KOPT-K1 (cell line): ENCODE data around the gene MT4.

Experiments
- H3K27ac ChIP-seq: fragments of 200-600 bp; sonication (generic); 2 replicates; pipeline ENCODE4 v1.5.1; 2016; ENCODE audit warnings: antibody characterized with exemption, mild to moderate bottlenecking, low read depth, low read length; ENCODE audit not compliant: poor library complexity, severe bottlenecking
- H3K36me3 ChIP-seq: fragments of 200-600 bp; sonication (generic); 2 replicates; pipeline ENCODE4 v1.5.1; 2017; ENCODE audit warnings: antibody characterized with exemption, mild to moderate bottlenecking, low read length, moderate library complexity; ENCODE audit not compliant: insufficient read depth
- H3K9me3 ChIP-seq: fragments of 200-600 bp; sonication (generic); 2 replicates; pipeline ENCODE4 v1.5.1; 2017; ENCODE audit warnings: antibody characterized with exemption, low read length, mild to moderate bottlenecking; ENCODE audit not compliant: insufficient read depth, poor library complexity, severe bottlenecking

MT4 gene

DNA sequence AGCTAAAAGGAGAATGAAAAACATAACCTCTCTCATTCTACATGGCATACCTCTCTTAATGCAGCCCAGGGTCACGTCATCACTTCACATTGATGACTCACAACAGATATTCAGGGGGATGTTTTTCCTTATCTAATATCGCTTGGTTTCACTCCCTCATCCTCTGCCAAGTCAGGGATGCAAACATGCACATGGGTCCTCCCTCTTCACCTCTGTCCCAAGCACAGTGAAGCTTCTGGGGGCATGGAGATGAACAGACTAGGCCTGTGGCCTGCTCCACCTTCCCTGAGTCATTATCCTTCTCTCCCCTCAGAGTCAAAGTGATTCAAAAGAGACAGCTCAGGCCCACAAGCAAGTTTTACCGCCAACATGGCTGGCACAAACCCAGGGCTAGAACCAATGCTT, 41.2 kb downstream of the MT4 start:
- Histone ChIP-seq H3K27ac (no peak overlapping the region), H3K36me3 (no peaks in the 10 kb centered on the region), H3K9me3 (no peaks in the 10 kb centered on the region)

DNA sequence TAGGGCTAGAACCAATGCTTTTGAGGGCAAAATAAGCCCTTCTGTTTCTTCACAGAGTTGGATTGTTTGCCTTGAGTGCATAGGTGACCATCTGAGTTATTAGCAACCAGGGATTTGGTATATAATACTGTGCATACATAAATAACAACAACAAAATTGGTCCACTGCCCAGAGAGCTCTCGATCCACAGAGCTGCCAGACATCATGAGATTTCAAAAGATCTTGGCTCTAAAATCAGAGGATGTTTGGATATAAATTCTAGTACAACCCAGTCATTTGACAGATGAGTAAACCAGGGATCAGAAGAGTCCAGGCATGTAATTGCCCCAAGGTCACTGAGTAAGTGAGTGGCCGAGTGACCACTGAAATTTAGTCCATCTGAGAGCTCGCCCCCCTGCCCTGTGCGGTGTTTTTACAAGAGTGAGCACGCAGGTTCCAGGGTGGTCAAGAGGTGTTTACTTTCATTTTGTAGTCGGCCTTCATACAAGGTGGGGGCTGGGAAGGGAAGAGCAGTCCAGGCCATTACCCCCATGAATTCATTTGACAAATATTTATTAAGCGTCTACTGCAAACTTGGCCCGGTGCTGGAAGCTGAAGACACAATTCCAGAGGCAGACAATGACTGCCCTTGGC, 41.7 kb downstream of the MT4 start:
- H3K27ac ChIP-seq, result no peak overlapping the region
- H3K9me3 ChIP-seq, result no peaks in the 10 kb centered on the region
- H3K36me3 ChIP-seq, result no peaks in the 10 kb centered on the region

DNA sequence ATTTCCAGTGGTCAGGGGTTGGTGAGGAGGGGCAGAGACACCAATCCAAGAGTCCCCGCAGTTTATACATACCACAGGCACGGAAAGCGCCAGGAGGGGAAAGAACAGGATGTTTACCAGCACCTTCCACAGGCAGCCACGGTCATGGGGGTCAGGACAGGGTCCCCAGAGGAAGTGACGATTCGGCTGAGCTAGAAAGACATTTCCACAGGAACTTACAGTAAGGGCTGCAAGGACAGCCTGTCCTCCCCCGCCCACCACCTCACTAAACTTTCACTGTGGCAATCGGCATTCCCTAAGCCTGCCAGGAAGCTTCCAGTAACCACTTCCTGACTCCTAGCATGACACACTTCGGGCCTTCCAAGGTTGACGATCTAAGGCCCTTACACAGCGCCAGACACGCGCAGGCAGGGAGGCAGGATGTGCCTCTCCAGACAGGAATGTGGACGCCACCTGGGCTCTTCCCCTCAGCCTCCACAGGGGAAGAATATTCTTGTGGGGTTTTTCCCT, 42.3 kb downstream of the MT4 start:
- Histone ChIP-seq H3K27ac (no peak overlapping the region), H3K36me3 (no peaks in the 10 kb centered on the region), H3K9me3 (no peaks in the 10 kb centered on the region)

DNA sequence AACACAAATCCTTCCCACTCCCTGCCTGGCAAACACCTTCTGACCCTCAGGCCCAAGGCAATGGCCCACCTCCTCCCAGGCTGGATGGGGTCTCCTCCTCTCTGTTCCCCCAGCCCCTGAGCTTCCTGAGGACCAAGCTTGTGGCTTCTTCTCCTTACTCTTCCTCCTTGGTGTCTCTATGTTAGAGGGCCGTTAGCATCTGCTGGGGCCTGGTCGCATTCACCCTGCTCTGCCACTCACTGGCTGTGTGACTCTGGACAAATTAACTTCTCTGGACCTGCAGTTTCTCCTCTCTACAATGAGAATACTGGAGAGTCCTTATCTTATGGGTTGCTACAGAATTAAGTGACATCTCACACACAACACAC, 42.8 kb downstream of the MT4 start:
- no peaks in the 10 kb centered on the region for H3K36me3 ChIP-seq
- H3K27ac ChIP-seq, result peak overlapping the region; percentile 59
- no peaks in the 10 kb centered on the region for H3K9me3 ChIP-seq

DNA sequence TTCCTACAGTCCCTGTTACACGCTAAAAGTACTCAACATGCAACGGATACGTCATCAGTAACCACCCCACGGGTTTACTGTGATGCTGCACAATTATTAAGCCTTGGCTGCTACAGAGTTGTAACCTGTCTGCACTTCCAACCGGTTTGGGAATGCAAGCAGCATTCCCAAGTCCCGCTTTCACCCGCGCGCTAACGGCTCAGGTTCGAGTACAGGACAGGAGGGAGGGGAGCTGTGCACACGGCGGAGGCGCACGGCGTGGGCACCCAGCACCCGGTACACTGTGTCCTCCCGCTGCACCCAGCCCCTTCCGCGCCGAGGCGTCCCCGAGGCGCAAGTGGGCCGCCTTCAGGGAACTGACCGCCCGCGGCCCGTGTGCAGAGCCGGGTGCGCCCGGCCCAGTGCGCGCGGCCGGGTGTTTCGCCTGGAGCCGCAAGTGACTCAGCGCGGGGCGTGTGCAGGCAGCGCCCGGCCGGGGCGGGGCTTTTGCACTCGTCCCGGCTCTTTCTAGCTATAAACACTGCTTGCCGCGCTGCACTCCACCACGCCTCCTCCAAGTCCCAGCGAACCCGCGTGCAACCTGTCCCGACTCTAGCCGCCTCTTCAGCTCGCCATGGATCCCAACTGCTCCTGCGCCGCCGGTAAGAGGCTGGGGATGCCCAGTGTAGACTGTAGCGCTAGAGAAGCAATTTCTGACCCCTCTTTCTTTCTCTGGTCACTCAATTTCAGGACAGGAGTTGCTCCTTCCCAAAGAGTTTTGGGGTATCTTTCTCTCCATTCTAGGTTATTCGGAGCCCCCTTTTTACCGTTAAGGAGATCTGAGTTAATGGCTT, 43.4 kb downstream of the MT4 start, which contains the start of gene MT2A:
TSS of gene MT2A (plus strand) at position 542 of the 833 bp plus-strand sequence. CDS start at position 614, 72 bp downstream.
- peak within 1 kb of the TSS; percentile 59 for H3K27ac ChIP-seq

DNA sequence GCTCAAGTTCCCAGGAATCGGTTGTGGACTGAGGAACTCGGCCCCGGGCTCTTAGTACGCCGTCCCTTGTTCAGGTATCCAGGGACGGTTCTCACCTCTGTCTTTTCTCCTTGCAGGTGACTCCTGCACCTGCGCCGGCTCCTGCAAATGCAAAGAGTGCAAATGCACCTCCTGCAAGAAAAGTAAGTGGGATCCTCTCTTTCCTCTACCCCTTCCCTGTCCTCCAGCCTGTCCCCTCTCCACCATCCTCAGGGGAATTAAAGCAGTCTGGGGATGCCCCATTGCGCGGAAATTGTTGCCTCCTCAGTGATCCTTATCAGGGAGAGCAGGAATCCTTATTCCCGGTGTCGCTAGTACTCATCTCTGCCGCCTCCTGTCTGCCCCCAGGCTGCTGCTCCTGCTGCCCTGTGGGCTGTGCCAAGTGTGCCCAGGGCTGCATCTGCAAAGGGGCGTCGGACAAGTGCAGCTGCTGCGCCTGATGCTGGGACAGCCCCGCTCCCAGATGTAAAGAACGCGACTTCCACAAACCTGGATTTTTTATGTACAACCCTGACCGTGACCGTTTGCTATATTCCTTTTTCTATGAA, 44.1 kb downstream of the MT4 start:
- H3K9me3 ChIP-seq, result no peaks in the 10 kb centered on the region
- no peaks in the 10 kb centered on the region for H3K36me3 ChIP-seq
- peak overlapping the region; percentile 59 for H3K27ac ChIP-seq

More for the DNA sequence above, 43.4 kb downstream of the MT4 start, which contains the start of gene MT2A:
- Histone ChIP-seq H3K9me3 (no peaks in the 10 kb centered on the region), H3K36me3 (no peaks in the 10 kb centered on the region)

DNA sequence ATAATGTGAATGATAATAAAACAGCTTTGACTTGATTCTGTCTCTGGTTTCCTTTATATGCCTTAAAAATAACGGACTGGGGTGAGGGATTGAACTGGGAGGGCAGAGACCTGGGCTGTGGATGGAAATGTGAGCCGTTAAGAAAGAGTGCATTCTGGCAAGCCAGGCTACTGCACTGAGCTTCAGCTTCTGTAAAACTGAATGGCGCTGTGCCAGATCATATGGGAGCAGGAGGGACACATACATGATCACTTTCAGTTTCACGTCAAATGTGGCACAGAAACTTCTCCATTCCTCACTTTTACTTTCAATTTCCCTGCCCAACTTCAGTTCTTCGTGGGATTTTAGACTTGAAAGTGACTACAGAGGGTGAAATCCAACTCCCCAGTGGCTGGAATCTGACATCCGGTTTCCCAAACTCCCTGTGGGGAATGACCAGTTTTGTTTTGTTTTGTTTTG, 44.6 kb downstream of the MT4 start:
- Histone ChIP-seq H3K9me3 (no peaks in the 10 kb centered on the region), H3K27ac (peak overlapping the region; percentile 59), H3K36me3 (no peaks in the 10 kb centered on the region)

DNA sequence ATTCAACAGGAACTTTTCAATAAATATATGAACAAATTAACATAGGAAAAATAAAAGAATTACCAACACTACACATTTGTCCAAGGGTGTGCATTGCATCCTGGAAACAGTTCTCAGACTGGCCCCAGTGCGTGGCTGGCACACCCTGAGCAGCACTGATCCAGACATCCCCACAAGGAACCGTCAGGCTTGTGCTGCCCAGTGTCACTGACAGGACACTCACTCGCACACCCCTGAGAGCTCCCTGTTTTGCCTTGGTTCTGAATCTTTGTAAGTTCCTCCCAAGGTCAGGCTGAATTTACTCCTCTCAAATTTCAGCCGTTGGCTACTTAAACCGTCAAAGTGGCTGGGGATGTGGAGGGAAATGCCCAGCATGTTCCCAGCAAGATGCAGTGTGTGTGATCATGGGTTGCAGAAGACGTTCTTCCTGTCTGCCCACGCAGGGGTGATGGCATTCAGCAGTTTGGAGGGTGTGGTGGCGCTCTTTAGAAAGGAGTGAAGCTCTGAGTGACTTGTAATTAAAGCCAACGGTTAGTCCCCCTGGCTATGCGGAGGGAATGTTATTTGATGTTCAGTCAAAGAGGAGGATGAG, 45.2 kb downstream of the MT4 start:
- Histone ChIP-seq H3K27ac (peak overlapping the region; percentile 59), H3K9me3 (no peaks in the 10 kb centered on the region), H3K36me3 (no peaks in the 10 kb centered on the region)

DNA sequence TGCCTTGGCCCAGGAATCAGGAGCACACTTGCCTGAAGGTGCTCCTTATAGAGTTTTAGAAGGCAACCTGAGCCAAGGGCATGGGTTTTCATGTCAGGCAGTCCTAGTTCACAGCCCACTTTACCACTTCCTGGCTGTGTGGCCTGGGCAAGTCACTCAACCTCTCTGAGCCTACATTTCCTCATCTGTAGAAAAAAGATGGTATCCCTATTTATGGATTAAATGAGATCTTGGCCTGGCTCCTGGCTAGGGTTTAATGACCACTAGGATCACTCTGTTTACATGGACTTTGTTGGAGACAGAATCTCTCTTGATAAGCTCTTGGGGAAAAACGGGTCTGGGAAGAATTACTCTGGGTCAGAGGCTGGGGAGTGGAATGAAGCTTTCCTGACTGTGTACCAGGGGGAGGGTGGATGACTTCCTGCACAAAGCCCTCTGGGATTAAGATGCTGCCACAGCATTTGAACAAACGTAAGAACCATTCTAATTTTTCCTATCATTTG, 45.8 kb downstream of the MT4 start:
- Histone ChIP-seq H3K9me3 (no peaks in the 10 kb centered on the region), H3K36me3 (no peaks in the 10 kb centered on the region), H3K27ac (peak overlapping the region; percentile 59)

DNA sequence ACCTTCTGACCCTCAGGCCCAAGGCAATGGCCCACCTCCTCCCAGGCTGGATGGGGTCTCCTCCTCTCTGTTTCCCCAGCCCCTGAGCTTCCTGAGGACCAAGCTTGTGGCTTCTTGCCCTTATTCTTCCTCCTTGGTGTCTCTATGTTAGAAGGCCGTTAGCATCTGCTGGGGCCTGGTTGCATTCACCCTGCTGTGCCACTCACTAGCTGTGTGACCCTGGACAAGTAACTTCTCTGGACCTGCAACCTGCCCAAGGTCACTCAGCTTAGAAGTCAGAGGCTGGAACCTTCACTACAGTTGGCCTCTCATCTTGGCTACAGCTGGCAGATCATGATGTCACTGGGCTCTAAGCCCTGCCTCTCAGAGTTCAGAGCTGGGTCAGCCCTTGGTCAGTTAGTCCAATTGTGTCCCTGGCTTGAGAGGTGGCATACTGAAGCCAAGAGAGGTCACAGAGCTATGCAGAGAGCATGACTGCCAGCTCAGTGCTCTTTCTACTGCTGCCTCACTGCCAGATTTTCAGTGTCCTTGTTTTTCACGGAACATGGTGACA, 46.5 kb downstream of the MT4 start:
- H3K9me3 ChIP-seq, result no peaks in the 10 kb centered on the region
- H3K36me3 ChIP-seq, result no peaks in the 10 kb centered on the region
- no peak overlapping the region for H3K27ac ChIP-seq

DNA sequence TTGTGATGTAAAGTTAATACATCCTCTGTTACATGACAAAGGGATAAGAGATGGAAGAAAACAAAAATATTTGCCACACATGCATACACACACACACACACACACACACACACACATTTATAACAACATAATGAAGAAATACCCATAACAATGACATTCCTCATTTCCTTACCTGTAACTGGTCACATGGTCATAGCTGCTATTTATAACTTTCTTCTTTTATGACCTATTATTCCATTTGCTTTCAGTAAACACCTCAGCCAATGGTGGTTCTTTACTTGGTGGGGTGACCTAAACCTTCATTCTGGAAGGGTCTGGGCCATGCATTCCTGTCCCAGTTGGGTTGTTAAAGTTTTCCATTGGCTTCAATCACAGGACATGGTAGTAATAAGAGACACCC, 48.8 kb downstream of the MT4 start:
- Histone ChIP-seq H3K9me3 (no peaks in the 10 kb centered on the region), H3K27ac (no peak overlapping the region), H3K36me3 (no peaks in the 10 kb centered on the region)

DNA sequence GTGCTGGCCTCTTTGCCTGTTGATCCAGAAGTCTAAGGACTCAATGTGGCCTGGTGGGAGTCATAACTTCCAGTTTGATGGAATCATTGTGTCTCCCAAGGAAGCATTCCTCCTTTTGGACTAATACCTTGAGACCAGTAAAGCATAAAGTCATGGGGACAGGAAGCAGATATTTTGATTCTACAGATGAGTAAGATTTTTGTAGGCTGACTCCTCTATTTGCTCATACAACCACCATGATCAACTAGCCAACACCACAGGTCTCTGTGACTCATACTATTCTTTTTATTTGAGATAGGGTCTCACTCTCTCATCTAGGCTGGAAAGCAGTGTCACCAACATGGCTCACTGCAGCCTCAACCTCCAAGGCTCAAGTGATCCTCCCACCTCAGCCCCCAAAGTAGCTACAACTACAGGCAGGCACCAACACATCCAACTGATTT, 49.7 kb downstream of the MT4 start:
- no peaks in the 10 kb centered on the region for H3K36me3 ChIP-seq
- H3K9me3 ChIP-seq, result no peaks in the 10 kb centered on the region
- no peak overlapping the region for H3K27ac ChIP-seq

DNA sequence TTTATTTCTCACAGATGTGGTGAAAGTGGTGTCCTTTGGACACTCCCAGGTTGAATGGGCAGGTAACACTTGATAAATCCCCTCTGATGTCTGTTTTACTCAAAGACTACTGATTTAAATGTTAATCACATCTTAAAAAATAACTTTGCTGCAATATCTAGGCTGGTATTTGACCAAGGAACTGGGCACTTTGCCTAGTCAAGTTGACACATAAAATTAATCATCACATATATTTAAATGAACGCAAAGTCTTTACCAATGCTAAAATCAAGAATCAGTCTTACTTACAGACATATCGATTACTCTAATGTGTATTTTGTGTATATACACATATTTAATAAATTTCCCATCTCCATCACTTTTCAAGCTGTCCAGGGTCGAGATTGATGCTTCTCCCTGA, 50.5 kb downstream of the MT4 start:
- H3K36me3 ChIP-seq, result no peaks in the 10 kb centered on the region
- H3K27ac ChIP-seq, result no peak overlapping the region
- H3K9me3 ChIP-seq, result no peaks in the 10 kb centered on the region

DNA sequence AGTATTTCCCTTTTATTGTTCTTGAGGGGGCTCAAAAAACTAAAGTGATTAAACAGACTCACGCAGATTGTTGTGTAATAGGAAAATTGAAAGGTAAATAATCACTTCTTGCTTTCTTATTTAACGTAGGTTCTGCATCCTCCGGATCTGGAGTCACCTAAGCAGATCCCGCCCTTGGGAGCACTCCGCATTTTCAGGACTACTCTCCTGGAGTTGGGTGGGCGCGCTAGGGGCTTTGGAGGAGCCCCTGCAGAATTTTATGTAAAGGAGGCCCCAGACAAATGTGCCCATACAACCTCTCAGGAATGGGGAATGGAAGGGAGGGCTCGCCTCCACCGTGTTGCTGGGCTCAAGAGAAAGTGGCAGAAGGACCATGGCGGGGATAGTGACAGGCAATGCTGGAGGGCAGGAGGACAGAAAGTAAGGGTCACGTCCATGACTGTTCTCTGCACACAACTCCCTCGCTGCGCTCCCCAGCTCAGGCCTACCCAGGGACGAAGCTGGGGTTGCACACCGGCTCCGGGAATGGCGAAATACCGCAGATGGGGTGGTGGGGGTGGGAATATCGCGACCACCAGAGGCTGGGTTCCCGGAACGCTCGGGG, 51.8 kb downstream of the MT4 start:
- no peaks in the 10 kb centered on the region for H3K9me3 ChIP-seq
- H3K27ac ChIP-seq, result no peak overlapping the region
- H3K36me3 ChIP-seq, result no peaks in the 10 kb centered on the region
